CD14-positive monocyte (primary cell): Measurements from ENCODE around the gene GRIK4. TPM values are rescaled to one million over a fixed set of nuclear protein-coding genes. Genes with fewer than 3 reads are reported as not detected.
A peak's percentile ranks its signal among the peaks of the same experiment; 100 is the strongest.

Source experiments
- DNase-seq, 3 donors: peaks; one replicate each; pipeline ENCODE4 v3.0.0-alpha.2; 2011 to 2022
- H2AFZ ChIP-seq: 2 replicates; pipeline ENCODE4 v1.6.0; 2012; ENCODE audit warnings: mild to moderate bottlenecking, low read depth, low read length, inconsistent platforms; ENCODE audit not compliant: insufficient read depth, poor library complexity, severe bottlenecking
- H3K27ac ChIP-seq, 2 donors: 1 replicate in 1 of 2; 2 replicates in 1 of 2; pipeline ENCODE4 v1.5.1; 2012 to 2013; ENCODE audit warnings: low read length in 2 of 2, control low read depth in 1 of 2, inconsistent platforms in 1 of 2, low read depth in 1 of 2, mild to moderate bottlenecking in 1 of 2
- H3K27me3 ChIP-seq, 2 donors: one replicate each; pipeline versions ENCODE4 v1.6.0 to v1.6.1; 2011 to 2013; ENCODE audit warnings: low read length in 2 of 2; ENCODE audit not compliant: control insufficient read depth in 2 of 2, insufficient read depth in 2 of 2
- H3K36me3 ChIP-seq, 2 donors: replicated peaks in 1 of 2; 1 replicate in 1 of 2; 2 replicates in 1 of 2; pipeline versions ENCODE4 v1.5.1 to v1.6.1; 2012 to 2013; ENCODE audit warnings: low read length in 2 of 2, control low read depth in 1 of 2, inconsistent platforms in 1 of 2, mild to moderate bottlenecking in 1 of 2; ENCODE audit not compliant: insufficient read depth in 2 of 2, control insufficient read depth in 1 of 2
- H3K4me1 ChIP-seq, 2 donors: 1 replicate in 1 of 2; 2 replicates in 1 of 2; pipeline versions ENCODE4 v1.5.1 to v1.6.1; 2012 to 2013; ENCODE audit warnings: low read length in 2 of 2, control low read depth in 1 of 2, inconsistent platforms in 1 of 2, mild to moderate bottlenecking in 1 of 2, moderate library complexity in 1 of 2; ENCODE audit not compliant: insufficient read depth in 2 of 2, control insufficient read depth in 1 of 2
- H3K4me2 ChIP-seq: replicated peaks from 2 replicates; pipeline ENCODE3; 2012; ENCODE audit warnings: low read length, moderate library complexity, mild to moderate bottlenecking; ENCODE audit not compliant: poor library complexity, severe bottlenecking; ENCODE audit errors: extremely low read depth
- H3K4me3 ChIP-seq, 3 experiments: fragments of 200-600 bp in 1 of 3; sonication (generic) in 1 of 3; replicated peaks in 1 of 3; 1 replicate in 2 of 3; 2 replicates in 1 of 3; pipeline ENCODE4 v1.5.1; 2011 to 2013; ENCODE audit warnings: low read length in 3 of 3, mild to moderate bottlenecking in 3 of 3, control low read depth in 2 of 3, low read depth in 2 of 3, inconsistent platforms in 1 of 3, moderate library complexity in 1 of 3
- H3K79me2 ChIP-seq: 2 replicates; pipeline ENCODE4 v1.6.0; 2012; ENCODE audit warnings: mild to moderate bottlenecking, control low read depth, inconsistent platforms, low read length, moderate library complexity; ENCODE audit not compliant: insufficient read depth
- H3K9ac ChIP-seq: 2 replicates; pipeline ENCODE4 v1.6.0; 2017; ENCODE audit warnings: low read length, mild to moderate bottlenecking; ENCODE audit not compliant: insufficient read depth, poor library complexity, severe bottlenecking
- H3K9me3 ChIP-seq, 2 donors: replicated peaks in 1 of 2; 1 replicate in 1 of 2; 2 replicates in 1 of 2; pipeline versions ENCODE4 v1.5.1 to v1.6.1; 2012 to 2013; ENCODE audit warnings: low read length in 2 of 2, control low read depth in 1 of 2; ENCODE audit not compliant: control insufficient read depth in 1 of 2, insufficient read depth in 1 of 2
- H4K20me1 ChIP-seq: 2 replicates; pipeline ENCODE4 v1.6.0; 2012; ENCODE audit warnings: mild to moderate bottlenecking, low read length, control low read depth, moderate library complexity; ENCODE audit not compliant: insufficient read depth
- H3K27ac Mint-ChIP-seq, 7 donors: one replicate each; pipeline ENCODE4 v1.8.0; 2020; ENCODE audit warnings: mild to moderate bottlenecking in 7 of 7, mixed read lengths in 7 of 7, moderate library complexity in 6 of 7, inconsistent platforms in 2 of 7
- H3K27me3 Mint-ChIP-seq, 3 donors: one replicate each; pipeline ENCODE4 v1.8.0; 2021 to 2022; ENCODE audit warnings: low read depth in 3 of 3, mild to moderate bottlenecking in 3 of 3, mixed read lengths in 3 of 3, moderate library complexity in 3 of 3, inconsistent platforms in 1 of 3
- H3K36me3 Mint-ChIP-seq, 2 donors: one replicate each; pipeline ENCODE4 v1.8.0; 2020; ENCODE audit warnings: mixed read lengths in 2 of 2, inconsistent platforms in 1 of 2, mild to moderate bottlenecking in 1 of 2
- H3K4me1 Mint-ChIP-seq: one replicate; pipeline ENCODE4 v1.8.0; 2020; ENCODE audit warnings: mild to moderate bottlenecking, mixed read lengths
- H3K4me3 Mint-ChIP-seq, 2 donors: one replicate each; pipeline ENCODE4 v1.8.0; 2020; ENCODE audit warnings: mild to moderate bottlenecking in 2 of 2, mixed read lengths in 2 of 2, moderate library complexity in 1 of 2
- H3K9me3 Mint-ChIP-seq, 7 donors: one replicate each; pipeline ENCODE4 v1.8.0; 2020 to 2022; ENCODE audit warnings: mixed read lengths in 7 of 7, mild to moderate bottlenecking in 6 of 7, moderate library complexity in 6 of 7, inconsistent platforms in 2 of 7
- CTCF ChIP-seq: fragments of 200-600 bp; IDR thresholded peaks from one replicate; pipeline ENCODE4 v1.8.0; 2022; ENCODE audit warnings: antibody characterized with exemption, mild to moderate bottlenecking
- WGBS: methylation state at CpG from one replicate; pipeline ENCODE4 v1.1.5; 2013; ENCODE audit warnings: missing lambda C conversion rate; ENCODE audit not compliant: insufficient coverage; 5-methylcytosine and 5-hydroxymethylcytosine counted together
- intact Hi-C, 2 donors: fragments of 100-400 bp; cut with micrococcal nuclease; formaldehyde crosslinking; loops; one replicate each; pipeline versions ENCODE4 v1.15.0 to v1.15.1; 2023
- polyA plus RNA-seq, 3 donors: library from polyadenylated mRNA; depleted of rRNA in 1 of 3; unstranded in 2 of 3; stranded (reverse) in 1 of 3; fragments of 300-500 nt in 2 of 3; fragments of >200 nt in 1 of 3; fragmentation: Illumina TruSeq in 2 of 3; gene quantifications; 1 replicate in 2 of 3; 2 replicates in 1 of 3; pipeline ENCODE4 v1.2.3, GENCODE V29; 2012 to 2021

The GRIK4 gene
- polyA plus RNA-seq, 3 donors, result not detected

- H4K20me1 ChIP-seq, result no peaks in the 10 kb centered on the region
- H3K4me3 ChIP-seq, result no peak overlapping the region
- intact Hi-C loops, result loop anchor here in 1 of 2 donors (10.0 kb wide), 2 partner anchors 598 to 678 kb away; no protein-coding TSS in a partner anchor
- H3K27ac Mint-ChIP-seq, result no peak overlapping the region
- H3K27me3 Mint-ChIP-seq, result peaks cover 48 to 54% (median 51%) of the 10 kb centered on the region in 3 donors
- peaks cover 0 to 2% (median 0%) of the 10 kb centered on the region in 7 donors for H3K9me3 Mint-ChIP-seq
- no peaks in the 10 kb centered on the region for H3K36me3 ChIP-seq
- 50% methylated on average over 38 of the region's 39 CpGs for WGBS
- no peak overlapping the region for H2AFZ ChIP-seq
- no peaks in the 10 kb centered on the region for H3K79me2 ChIP-seq
- no peak overlapping the region for H3K4me2 ChIP-seq
- H3K36me3 Mint-ChIP-seq, result no peaks in the 10 kb centered on the region
- DNase-seq, result no peak
- H3K9me3 ChIP-seq, result no peaks in the 10 kb centered on the region
- no peaks in the 10 kb centered on the region for H3K4me1 Mint-ChIP-seq
- peaks cover 0 to 48% of the 10 kb centered on the region in 2 donors for H3K27me3 ChIP-seq
- no peak overlapping the region for H3K9ac ChIP-seq
- TF ChIP-seq CTCF, result no peak
- no peak overlapping the region for H3K27ac ChIP-seq
- H3K4me3 Mint-ChIP-seq, result peak overlapping the region in 1 of 2 donors; percentile 32
- no peaks in the 10 kb centered on the region for H3K4me1 ChIP-seq
Measured at GRCh38 chr11:120516461-120517389, 5.2 kb downstream of the GRIK4 start.

GRCh38 chr11:120517390-120517761 is 5.8 kb downstream of the GRIK4 start:
- Histone ChIP-seq H3K27me3 (peaks cover 0 to 43% of the 10 kb centered on the region in 2 donors), H3K9me3 (no peaks in the 10 kb centered on the region), H3K4me3 (no peak overlapping the region), H3K4me1 (no peaks in the 10 kb centered on the region), H3K4me2 (no peak overlapping the region), H3K27ac (no peak overlapping the region), H3K79me2 (no peaks in the 10 kb centered on the region), H3K9ac (no peak overlapping the region), H2AFZ (no peak overlapping the region), H3K36me3 (no peaks in the 10 kb centered on the region), H4K20me1 (no peaks in the 10 kb centered on the region)
- DNase-seq, result no peak
- Mint-ChIP-seq H3K9me3 (peaks cover 0 to 2% (median 0%) of the 10 kb centered on the region in 7 donors), H3K4me3 (no peak overlapping the region), H3K36me3 (no peaks in the 10 kb centered on the region), H3K27me3 (peaks cover 44 to 48% (median 47%) of the 10 kb centered on the region in 3 donors), H3K27ac (no peak overlapping the region), H3K4me1 (no peaks in the 10 kb centered on the region)
- WGBS, result 80% methylated on average over 10 of the region's 13 CpGs
- intact Hi-C loops, result loop anchor here in 1 of 2 donors (10.0 kb wide), 2 partner anchors 597 to 677 kb away; no protein-coding TSS in a partner anchor
- no peak for TF ChIP-seq CTCF
